A673 (cell line): Measurements from ENCODE around the gene SMOC2. TPM values are rescaled to one million over a fixed set of nuclear protein-coding genes. Genes with fewer than 3 reads are reported as not detected.

ENCODE experiments used
- BruUV-seq: library from RNA; stranded (reverse); fragments of 400-500 nt; replicated peaks from 2 replicates; lab custom pipeline; 2021; lab: Mats Ljungman, UMichigan
- CTCF ChIA-PET: fragments of 300-600 bp; sonication (Branson Sonifier 250); formaldehyde crosslinking; loops from one replicate; lab custom pipeline; 2022; ENCODE audit warnings: antibody characterized with exemption; lab: Charles Lee
- POLR2A ChIA-PET: fragments of 300-600 bp; sonication (Branson Sonifier 250); formaldehyde crosslinking; loops from one replicate; lab custom pipeline; 2022; ENCODE audit warnings: antibody characterized with exemption; ENCODE audit not compliant: low non-redundant PET; lab: Charles Lee
- DNase-seq: peaks from one replicate; pipeline ENCODE4 v3.0.0-alpha.2; 2015; ENCODE audit warnings: low spot score
- H3K27ac ChIP-seq: fragments of 200-600 bp; sonication (generic); 2 replicates; pipeline ENCODE4 v1.5.1; 2016; ENCODE audit warnings: mixed run types, low read depth, mild to moderate bottlenecking, mixed read lengths, antibody characterized with exemption, low read length; ENCODE audit not compliant: poor library complexity, severe bottlenecking
- H3K27me3 ChIP-seq: fragments of 200-600 bp; sonication (generic); replicated peaks from 2 replicates; pipeline ENCODE4 v1.6.1; 2017; ENCODE audit warnings: mixed run types, low read depth, mild to moderate bottlenecking, mixed read lengths, antibody characterized with exemption, low read length; ENCODE audit not compliant: insufficient read depth, poor library complexity
- H3K36me3 ChIP-seq: fragments of 200-600 bp; sonication (generic); 2 replicates; pipeline ENCODE4 v1.6.1; 2016; ENCODE audit warnings: mixed run types, mild to moderate bottlenecking, mixed read lengths, antibody characterized with exemption, low read length; ENCODE audit not compliant: insufficient read depth, poor library complexity, severe bottlenecking
- H3K4me1 ChIP-seq: fragments of 200-600 bp; sonication (generic); 2 replicates; pipeline ENCODE4 v1.6.1; 2017; ENCODE audit warnings: mixed run types, mild to moderate bottlenecking, mixed read lengths, antibody characterized with exemption, low read length; ENCODE audit not compliant: insufficient read depth, poor library complexity, severe bottlenecking
- H3K4me3 ChIP-seq: fragments of 200-600 bp; sonication (generic); 2 replicates; pipeline ENCODE4 v1.5.1; 2016; ENCODE audit warnings: low read depth, mixed run types, mild to moderate bottlenecking, mixed read lengths, low read length; ENCODE audit not compliant: poor library complexity, severe bottlenecking
- H3K9me3 ChIP-seq: fragments of 200-600 bp; sonication (generic); 2 replicates; pipeline ENCODE4 v1.6.1; 2016; ENCODE audit warnings: mixed run types, low read depth, mild to moderate bottlenecking, mixed read lengths, antibody characterized with exemption, low read length; ENCODE audit not compliant: poor library complexity, severe bottlenecking
- EZH2 ChIP-seq: fragments of 200-600 bp; sonication (generic); IDR thresholded peaks from 2 replicates; pipeline ENCODE4 v1.6.1; 2017; ENCODE audit warnings: borderline replicate concordance, low read depth, mild to moderate bottlenecking, mixed read lengths, antibody characterized with exemption, low read length; ENCODE audit not compliant: poor library complexity, severe bottlenecking
- intact Hi-C: fragments of 100-400 bp; cut with micrococcal nuclease; formaldehyde crosslinking; loops from one replicate; pipeline ENCODE4 v1.10.0; 2022; ENCODE audit not compliant: unreplicated experiment
- total RNA-seq: library from RNA; stranded (reverse); gene quantifications from 2 replicates; pipeline ENCODE4 v1.2.3, GENCODE V29; 2021
- TF ChIP-seq, protein P1 (sequence below): fragments of 300-800, 200-600 bp; sonication (generic); conservative IDR thresholded peaks from 2 replicates; pipeline ENCODE4 v1.5.1; 2017; ENCODE audit warnings: low read depth, mild to moderate bottlenecking, antibody characterized with exemption, low read length, moderate library complexity, mixed read lengths

SMOC2 gene
- total RNA-seq, 1 experiment from 2014 or later: 1.8 TPM

DNA sequence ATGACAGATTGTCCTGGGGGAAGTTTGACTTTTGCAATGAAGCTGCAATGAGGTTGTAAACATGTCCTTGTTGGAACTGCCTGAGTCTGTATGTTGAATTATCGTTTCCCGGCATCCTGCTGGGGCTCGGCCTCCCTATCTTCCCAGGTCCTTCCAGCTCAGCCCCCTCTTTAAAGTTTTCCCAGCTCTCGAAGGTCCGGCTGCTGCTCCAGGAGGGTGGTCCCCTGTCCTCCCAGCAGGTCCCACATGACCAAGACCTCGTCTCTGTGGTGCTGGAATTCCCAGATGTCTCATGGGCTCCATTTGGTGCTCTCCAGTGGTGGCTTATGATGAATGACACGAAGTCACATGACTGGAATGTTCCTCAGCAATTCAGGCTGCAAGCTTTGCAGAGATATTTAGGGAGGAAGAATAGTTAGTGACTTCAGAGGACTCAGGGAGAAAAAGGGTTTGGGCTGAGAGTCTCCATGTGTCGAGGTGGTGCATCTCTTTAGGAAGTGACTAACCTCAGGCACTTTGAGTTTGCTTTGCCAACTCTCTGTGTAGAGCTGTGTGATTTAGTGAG, 21.4 kb downstream of the SMOC2 start:
- no peaks in the 10 kb centered on the region for H3K4me1 ChIP-seq
- TF ChIP-seq, protein P1, sequence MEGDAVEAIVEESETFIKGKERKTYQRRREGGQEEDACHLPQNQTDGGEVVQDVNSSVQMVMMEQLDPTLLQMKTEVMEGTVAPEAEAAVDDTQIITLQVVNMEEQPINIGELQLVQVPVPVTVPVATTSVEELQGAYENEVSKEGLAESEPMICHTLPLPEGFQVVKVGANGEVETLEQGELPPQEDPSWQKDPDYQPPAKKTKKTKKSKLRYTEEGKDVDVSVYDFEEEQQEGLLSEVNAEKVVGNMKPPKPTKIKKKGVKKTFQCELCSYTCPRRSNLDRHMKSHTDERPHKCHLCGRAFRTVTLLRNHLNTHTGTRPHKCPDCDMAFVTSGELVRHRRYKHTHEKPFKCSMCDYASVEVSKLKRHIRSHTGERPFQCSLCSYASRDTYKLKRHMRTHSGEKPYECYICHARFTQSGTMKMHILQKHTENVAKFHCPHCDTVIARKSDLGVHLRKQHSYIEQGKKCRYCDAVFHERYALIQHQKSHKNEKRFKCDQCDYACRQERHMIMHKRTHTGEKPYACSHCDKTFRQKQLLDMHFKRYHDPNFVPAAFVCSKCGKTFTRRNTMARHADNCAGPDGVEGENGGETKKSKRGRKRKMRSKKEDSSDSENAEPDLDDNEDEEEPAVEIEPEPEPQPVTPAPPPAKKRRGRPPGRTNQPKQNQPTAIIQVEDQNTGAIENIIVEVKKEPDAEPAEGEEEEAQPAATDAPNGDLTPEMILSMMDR: no peak
- no peak for TF ChIP-seq EZH2
- no peaks in the 10 kb centered on the region for H3K36me3 ChIP-seq
- CTCF ChIA-PET: no interaction called here
- no TSS peak for BruUV-seq
- POLR2A ChIA-PET: no interaction called here
- no peaks in the 10 kb centered on the region for H3K9me3 ChIP-seq
- no peak overlapping the region for H3K27ac ChIP-seq
- intact Hi-C loops: no loop called here
- no peak overlapping the region for H3K4me3 ChIP-seq
- no peak for DNase-seq
- H3K27me3 ChIP-seq: no peaks in the 10 kb centered on the region

DNA sequence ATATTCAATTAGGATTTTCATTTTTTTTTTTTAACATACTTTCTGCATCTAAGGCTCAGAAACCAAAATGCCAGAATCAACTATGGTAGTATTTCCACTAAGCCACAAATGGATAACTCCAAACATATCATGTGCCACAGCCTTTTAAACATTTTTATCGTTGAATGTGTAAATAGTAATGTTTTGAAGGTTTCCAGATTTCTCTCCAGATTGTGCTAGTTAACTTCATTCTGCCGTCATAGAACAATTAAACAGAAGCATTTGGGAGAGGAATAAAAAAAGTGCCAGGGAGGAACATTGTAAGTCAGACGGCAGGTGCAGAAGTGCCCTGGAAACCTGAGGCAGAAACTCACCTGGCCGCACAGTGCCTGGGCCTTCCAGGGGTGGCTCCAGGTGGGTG, 23.6 kb downstream of the SMOC2 start:
- Histone ChIP-seq H3K27me3 (no peaks in the 10 kb centered on the region), H3K36me3 (no peaks in the 10 kb centered on the region), H3K4me1 (no peaks in the 10 kb centered on the region), H3K9me3 (no peaks in the 10 kb centered on the region), H3K27ac (no peak overlapping the region), H3K4me3 (no peak overlapping the region)
- intact Hi-C loops: no loop called here
- TF ChIP-seq, protein P1: no peak
- TF ChIP-seq EZH2: no peak
- DNase-seq: no peak
- no TSS peak for BruUV-seq
- POLR2A ChIA-PET: no interaction called here
- CTCF ChIA-PET: no interaction called here

DNA sequence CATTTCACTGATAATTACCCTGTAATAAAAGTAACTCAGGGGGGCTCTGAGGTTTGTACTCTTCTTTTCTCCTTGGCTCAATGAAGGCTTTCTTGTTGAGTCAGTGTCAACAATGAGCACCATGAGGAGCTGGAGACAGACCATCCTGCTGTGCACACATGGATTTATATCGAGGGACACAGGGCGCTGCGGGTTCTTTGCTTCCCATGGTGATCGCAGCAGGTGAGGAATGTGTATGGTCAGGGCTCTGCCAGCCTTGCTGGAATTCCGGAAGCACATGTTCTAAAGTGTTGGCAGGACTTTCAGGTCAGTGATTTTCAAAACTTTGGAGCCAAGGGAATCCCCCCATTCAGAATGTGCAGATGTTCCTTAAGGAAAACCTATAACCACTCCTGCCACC, 27.1 kb downstream of the SMOC2 start:
- CTCF ChIA-PET: no interaction called here
- TF ChIP-seq EZH2: no peak
- TF ChIP-seq, protein P1: no peak
- H3K4me1 ChIP-seq: no peaks in the 10 kb centered on the region
- no peak overlapping the region for H3K4me3 ChIP-seq
- no peaks in the 10 kb centered on the region for H3K36me3 ChIP-seq
- peak; percentile 43 for DNase-seq
- H3K27me3 ChIP-seq: peaks cover 3% of the 10 kb centered on the region
- POLR2A ChIA-PET: no interaction called here
- H3K27ac ChIP-seq: no peak overlapping the region
- intact Hi-C loops: no loop called here
- H3K9me3 ChIP-seq: no peaks in the 10 kb centered on the region
- BruUV-seq: no TSS peak
